OCI-LY1 (cell line): ENCODE data around the gene F10.

Source experiments
- CTCF ChIP-seq: fragments of 200-600 bp; sonication (generic), shearing (Covaris generic); IDR thresholded peaks from 2 replicates; pipeline ENCODE4 v1.5.1; 2017; ENCODE audit warnings: mild to moderate bottlenecking, antibody characterized with exemption, low read length, moderate library complexity, mixed read lengths
- EZH2 ChIP-seq: fragments of 200-600 bp; sonication (generic), shearing (Covaris generic); IDR thresholded peaks from 2 replicates; pipeline ENCODE4 v1.8.0; 2017; ENCODE audit warnings: borderline replicate concordance, mixed run types, mild to moderate bottlenecking, antibody characterized with exemption, low read length, moderate library complexity, mixed read lengths

DNA sequence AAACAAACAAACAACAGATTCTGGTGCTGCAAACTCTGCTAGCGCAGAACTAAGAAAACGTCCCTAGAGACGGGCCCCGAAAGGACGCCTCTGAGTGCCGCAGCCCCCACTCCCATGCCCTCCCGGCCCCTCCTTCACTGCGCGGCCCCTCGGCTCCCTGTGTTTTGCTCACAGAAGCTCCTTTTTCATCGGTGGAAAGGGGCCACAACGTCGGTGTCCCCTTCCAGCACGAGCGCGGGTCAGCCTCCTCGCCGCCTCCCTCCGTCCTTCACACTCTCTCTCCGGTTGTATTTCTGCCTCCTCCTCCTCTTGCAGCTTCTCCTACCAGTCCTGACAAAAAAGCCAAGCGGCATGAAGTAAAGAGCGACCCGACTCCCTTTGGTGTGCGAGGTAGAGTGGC, 31.8 kb upstream of the F10 start:
- TF ChIP-seq CTCF (no peak), EZH2 (no peak)
